Activated T-cell treated with anti-CD3 and anti-CD28 coated beads, Interleukin-2, amount 50 U/mL, for 4 hours (primary cell): ENCODE results near the gene FBXW8. TPM values are rescaled to one million over a fixed set of nuclear protein-coding genes. Genes with fewer than 3 reads are reported as not detected.

Experiments used
- ATAC-seq, 2 donors: fragments of 200-7000 bp; cut with Tn5 transposase; one replicate each; pipeline ENCODE4 v1.10.0; 2021
- DNase-seq: peaks from one replicate; pipeline ENCODE4 v3.0.0-alpha.2; 2020
- H3K27me3 Mint-ChIP-seq: one replicate; pipeline ENCODE4 v1.8.0; 2021; ENCODE audit warnings: low read depth, mixed read lengths
- H3K36me3 Mint-ChIP-seq: one replicate; pipeline ENCODE4 v1.8.0; 2022; ENCODE audit warnings: mixed read lengths; ENCODE audit not compliant: insufficient read depth
- H3K4me1 Mint-ChIP-seq: one replicate; pipeline ENCODE4 v1.8.0; 2021; ENCODE audit warnings: low read depth, mixed read lengths
- H3K4me3 Mint-ChIP-seq: one replicate; pipeline ENCODE4 v1.8.0; 2021; ENCODE audit warnings: mild to moderate bottlenecking, moderate library complexity, mixed read lengths
- H3K9me3 Mint-ChIP-seq: one replicate; pipeline ENCODE4 v1.8.0; 2021; ENCODE audit warnings: mixed read lengths
- total RNA-seq, 3 donors: library from RNA; stranded (reverse); gene quantifications; one replicate each; pipeline ENCODE4 v1.2.1, GENCODE V29; 2021

Gene FBXW8
- total RNA-seq, 3 donors from 2014 or later, result 5.6 to 8.3 (median 5.9) TPM

DNA sequence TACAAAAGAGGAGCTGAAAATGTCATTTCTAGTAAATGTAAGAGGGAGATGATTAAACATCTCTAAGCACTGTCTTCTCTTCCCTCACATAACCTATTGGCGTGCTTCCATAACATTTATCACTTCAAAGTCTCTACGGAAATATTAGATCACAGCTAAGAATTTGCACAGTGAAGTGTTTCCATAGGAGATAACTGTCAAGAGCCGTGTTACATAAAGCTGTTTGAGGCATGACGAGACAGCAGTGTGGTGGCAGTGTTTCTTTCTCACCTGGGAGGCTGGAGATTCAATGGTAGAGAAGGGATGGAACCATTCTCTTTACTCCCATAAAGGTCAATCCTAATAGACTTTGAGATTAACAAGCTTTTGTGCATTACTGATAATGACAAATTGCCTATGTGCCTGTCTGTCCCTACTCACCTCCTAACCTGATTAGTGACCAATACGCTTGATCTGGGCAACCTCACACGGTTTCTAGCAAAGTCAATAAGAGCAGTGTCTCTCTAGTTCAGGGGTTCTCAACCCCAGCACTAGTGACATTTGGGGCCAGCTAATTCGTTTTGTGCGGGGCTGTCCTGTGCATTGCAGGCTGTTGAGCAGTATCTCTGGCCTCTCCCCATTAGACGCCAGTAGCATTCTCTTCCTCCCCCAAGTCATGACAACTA lies 35.3 kb downstream of the FBXW8 start:
- H3K27me3 Mint-ChIP-seq, result no peaks in the 10 kb centered on the region
- peaks cover 15% of the 10 kb centered on the region for H3K9me3 Mint-ChIP-seq
- no peaks in the 10 kb centered on the region for H3K4me1 Mint-ChIP-seq

DNA sequence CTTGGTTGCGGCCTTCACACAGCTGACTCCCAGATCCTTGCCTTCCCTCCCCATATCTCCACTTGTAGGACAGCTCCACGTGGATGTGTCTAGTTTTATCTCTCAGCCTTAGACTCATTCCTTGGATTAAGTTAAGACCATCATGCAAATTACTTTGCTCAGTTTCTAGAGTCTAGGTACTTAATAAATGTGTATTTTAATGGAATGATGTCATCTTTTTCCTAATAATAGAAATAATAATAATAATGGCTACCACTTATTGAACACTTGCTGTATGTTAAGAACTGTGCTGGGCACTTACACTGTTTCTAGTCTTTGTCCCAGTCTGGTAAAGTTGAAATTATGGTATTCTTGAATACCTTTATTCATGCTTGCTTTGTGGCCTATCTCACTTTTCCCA lies 37.5 kb downstream of the FBXW8 start:
- ATAC-seq (no peak), DNase-seq (no peak)
- H3K27me3 Mint-ChIP-seq, result no peaks in the 10 kb centered on the region
- H3K9me3 Mint-ChIP-seq, result peaks cover 1% of the 10 kb centered on the region
- H3K36me3 Mint-ChIP-seq, result peaks cover 44% of the 10 kb centered on the region
- no peak overlapping the region for H3K4me3 Mint-ChIP-seq
- H3K4me1 Mint-ChIP-seq, result no peaks in the 10 kb centered on the region

More for the DNA sequence above, 35.3 kb downstream of the FBXW8 start:
- Mint-ChIP-seq H3K4me3 (no peak overlapping the region), H3K36me3 (peaks cover 47% of the 10 kb centered on the region)
- ATAC-seq, result no peak
- no peak for DNase-seq

DNA sequence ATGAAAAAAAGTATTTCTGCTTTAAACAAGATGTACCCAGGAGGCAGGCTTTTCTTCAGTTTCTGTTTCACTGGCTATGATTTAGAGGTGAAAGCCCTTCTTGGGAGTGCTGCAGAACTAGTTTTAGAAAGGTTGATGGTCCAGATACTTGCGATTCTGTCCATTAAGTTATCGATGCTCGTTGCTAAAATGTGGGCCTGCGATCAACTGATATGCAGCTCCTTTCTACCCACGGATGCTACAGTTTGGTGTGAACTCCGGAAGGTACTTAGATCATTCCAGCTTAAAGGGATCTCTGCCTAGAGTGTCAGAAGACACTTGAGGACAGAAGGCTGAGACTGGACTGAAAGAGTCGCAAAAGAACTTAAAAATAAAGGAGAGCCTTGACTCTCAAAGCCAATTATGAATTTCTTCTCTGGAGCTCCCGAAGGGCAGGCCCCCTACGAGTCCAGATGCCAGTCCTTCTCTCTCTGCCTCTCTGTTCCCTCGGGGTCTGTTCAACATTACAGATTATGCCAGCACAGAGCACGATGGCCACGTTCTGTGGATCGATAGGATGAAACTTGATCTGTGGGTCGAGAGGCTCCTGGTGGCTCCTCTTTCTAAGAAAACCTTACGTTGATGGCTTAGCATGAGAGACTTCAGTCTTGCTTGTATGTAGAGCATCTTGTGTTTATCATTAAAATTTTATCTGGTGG lies 40.0 kb downstream of the FBXW8 start:
- Mint-ChIP-seq H3K27me3 (no peaks in the 10 kb centered on the region), H3K9me3 (no peaks in the 10 kb centered on the region), H3K4me1 (peaks cover 4% of the 10 kb centered on the region), H3K4me3 (no peak overlapping the region), H3K36me3 (peaks cover 29% of the 10 kb centered on the region)
- DNase-seq (no peak), ATAC-seq (no peak)

DNA sequence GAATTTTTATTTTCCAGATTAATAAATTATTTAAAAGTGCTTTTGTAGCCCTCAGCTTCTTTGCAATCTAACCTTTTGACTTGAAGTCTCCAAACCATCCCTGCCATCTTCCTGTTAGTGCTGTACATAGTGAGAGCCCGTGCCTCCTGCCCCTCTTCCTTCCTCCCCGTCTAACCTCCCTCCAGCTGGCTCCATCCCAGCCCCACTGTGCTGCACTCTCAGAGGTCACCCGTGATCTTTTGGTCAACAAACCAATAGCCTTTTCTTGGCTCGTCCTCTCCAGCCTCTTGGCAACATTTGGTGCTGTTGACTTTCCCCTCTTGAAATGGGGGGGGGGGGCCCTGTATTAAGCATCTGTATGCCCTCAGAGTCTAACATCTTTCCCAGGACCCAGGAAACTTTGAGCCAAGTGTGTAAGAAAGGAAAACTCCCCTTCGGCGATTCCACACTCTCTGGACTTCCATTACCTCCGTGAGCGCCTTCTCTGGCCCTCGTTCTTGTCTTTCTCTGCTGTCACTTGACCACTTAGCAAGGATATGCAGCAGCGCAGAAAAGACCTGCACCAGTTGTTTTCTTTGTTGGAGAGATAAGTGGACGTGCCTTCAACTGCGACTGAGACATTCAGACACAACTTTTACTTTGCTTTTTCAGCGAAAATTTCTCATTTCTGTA lies 44.1 kb downstream of the FBXW8 start:
- Mint-ChIP-seq H3K4me3 (no peak overlapping the region), H3K36me3 (peaks cover 17% of the 10 kb centered on the region)

DNA sequence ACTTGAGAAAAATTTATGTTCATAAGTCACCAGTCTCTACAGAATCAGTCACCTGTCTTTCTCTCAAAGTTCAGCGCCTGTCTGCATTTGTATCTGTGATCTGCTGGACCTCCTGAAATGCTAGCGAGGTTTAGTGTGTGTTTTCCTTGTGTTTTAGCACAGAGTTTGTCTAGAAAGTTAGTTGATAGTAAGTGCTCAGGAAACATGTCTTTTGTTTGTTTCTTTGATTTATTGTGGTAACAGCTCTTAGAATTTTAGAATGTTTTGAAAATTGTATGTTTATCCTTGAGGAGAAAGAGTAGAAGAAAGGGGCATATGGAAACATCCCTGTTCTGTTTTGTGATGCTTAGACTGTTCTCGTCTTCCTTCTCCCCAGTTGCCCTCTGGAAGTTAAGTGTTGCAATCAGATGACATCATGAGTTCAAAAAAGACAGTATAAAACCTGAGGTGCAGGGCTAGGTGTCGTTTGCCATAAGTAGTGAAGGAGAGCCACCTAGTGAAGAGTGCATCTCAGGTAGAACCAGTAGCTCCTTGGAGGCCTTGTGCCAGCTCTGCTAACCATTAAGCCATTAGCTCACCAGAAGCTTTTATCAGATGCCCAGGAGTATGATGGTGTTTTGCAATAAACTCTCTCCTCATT lies 44.8 kb downstream of the FBXW8 start:
- DNase-seq, result no peak
- Mint-ChIP-seq H3K4me1 (peaks cover 16% of the 10 kb centered on the region), H3K27me3 (no peaks in the 10 kb centered on the region), H3K9me3 (no peaks in the 10 kb centered on the region), H3K36me3 (peaks cover 15% of the 10 kb centered on the region), H3K4me3 (no peak overlapping the region)
- no peak for ATAC-seq

More for the DNA sequence above, 44.1 kb downstream of the FBXW8 start:
- no peak for DNase-seq
- no peaks in the 10 kb centered on the region for H3K9me3 Mint-ChIP-seq
- no peaks in the 10 kb centered on the region for H3K27me3 Mint-ChIP-seq
- ATAC-seq, result no peak
- peaks cover 9% of the 10 kb centered on the region for H3K4me1 Mint-ChIP-seq

DNA sequence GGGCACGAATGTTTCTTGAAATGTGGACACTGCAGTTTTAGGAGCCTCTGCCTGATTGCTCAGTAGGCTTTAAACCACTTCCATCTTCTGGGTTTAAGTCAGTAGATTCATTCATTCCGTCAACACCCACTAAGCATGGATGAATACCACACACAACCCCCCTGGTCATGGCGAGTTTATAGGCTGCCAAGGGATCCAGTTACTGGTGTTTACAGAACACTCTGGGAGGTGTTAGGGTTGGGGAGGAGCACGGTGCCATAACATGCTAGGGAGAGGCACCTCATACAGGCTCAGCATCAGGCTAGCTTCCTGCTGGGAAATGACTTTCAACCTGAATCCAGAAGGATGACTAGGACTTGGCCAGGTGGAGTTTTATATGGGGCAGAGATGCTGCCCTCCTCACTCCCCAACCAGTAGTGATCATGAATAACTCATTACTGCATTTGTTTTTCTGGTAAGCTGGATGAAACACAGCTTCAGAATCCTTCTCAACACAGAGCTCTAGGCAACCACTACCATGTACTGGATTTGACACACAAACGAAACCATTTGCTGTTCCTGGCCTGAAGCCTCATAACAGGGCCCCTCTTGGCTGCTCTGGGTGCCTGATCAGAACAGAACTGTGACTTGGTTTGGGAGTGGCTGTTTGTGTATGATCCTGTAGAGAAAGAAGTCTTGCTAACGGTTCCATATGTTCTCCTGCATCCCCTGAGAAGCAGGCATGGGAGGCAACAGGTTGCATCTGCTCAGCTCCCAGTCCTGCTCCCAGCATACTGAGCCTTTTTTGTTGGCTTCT lies 47.9 kb downstream of the FBXW8 start:
- DNase-seq (no peak), ATAC-seq (peak in 1 of 2 donors; percentile 47)
- Mint-ChIP-seq H3K9me3 (no peaks in the 10 kb centered on the region), H3K36me3 (peaks cover 5% of the 10 kb centered on the region), H3K27me3 (no peaks in the 10 kb centered on the region), H3K4me1 (peaks cover 30% of the 10 kb centered on the region), H3K4me3 (no peak overlapping the region)

DNA sequence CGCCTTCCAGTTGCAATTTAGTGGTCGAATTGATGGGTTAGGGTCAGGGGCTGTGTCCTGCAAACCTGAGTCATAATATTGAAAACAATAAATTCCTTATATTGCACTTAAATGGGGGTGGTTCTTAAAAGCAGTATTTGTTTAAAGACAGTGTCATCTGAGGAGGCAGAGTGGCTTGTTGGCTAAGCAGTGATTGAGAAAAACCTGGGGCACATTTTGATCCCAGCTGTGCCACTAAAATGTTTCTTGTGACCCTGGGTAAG lies 48.4 kb downstream of the FBXW8 start:
- H3K9me3 Mint-ChIP-seq, result no peaks in the 10 kb centered on the region
- ATAC-seq, result no peak

DNA sequence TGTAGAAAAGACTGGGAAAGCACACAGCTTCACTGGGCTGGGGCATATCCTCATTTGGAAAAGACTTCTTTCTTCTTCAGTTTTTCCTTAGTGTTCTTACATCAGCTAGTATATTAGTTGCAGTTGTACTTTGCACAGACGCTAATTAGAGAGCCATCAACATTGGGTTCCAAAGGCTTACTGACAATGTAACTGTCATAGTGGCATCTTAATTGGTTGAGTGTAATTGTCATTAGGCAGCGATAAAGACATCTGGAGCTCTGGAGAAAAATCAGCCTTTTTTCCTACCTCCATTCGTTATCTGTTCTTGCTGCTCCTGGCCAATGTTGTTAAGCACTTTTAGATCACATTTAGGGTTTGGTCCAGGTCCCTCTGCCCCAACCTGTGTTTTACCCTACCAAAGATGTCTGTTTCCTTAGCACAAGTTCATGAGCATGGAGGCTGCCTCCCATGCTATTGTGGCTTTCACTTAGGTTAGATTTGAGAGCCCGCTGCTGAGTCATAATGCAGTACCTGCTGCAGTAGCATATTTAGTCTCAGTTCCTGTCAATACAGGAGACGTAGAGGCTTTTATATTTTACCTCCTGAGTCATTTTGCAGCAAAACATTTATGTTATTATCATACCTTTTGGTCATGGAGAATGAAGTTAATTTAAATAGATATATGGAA lies 49.2 kb downstream of the FBXW8 start:
- peak; percentile 94 to 95 for ATAC-seq
- H3K4me1 Mint-ChIP-seq, result peaks cover 30% of the 10 kb centered on the region
- H3K9me3 Mint-ChIP-seq, result no peaks in the 10 kb centered on the region
- no peak overlapping the region for H3K4me3 Mint-ChIP-seq
- no peaks in the 10 kb centered on the region for H3K27me3 Mint-ChIP-seq
- H3K36me3 Mint-ChIP-seq, result peaks cover 13% of the 10 kb centered on the region
- DNase-seq, result no peak

More for the DNA sequence above, 48.4 kb downstream of the FBXW8 start:
- H3K4me1 Mint-ChIP-seq, result peaks cover 30% of the 10 kb centered on the region
- peaks cover 5% of the 10 kb centered on the region for H3K36me3 Mint-ChIP-seq
- H3K4me3 Mint-ChIP-seq, result no peak overlapping the region
- no peaks in the 10 kb centered on the region for H3K27me3 Mint-ChIP-seq
- DNase-seq, result no peak

DNA sequence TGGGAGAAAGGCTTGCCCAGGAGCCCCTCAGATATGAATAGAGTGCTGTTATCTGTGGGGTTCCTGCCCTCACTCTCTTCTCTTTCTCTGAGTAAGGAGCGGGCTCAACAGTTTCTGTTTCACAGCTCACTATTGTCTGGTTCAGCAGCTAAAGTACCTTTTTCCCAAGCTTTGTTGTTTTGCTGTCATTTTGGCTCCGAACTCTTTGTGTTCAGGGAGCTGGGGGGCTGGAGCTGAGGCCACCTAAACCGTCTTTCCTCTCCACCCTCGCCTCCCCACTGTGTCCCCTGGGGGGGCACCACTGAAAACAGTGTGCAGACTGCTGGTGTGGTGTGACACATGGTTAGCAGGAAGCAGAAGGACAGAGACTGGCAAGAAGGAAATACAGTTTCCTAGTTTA lies 51.4 kb downstream of the FBXW8 start:
- no peaks in the 10 kb centered on the region for H3K9me3 Mint-ChIP-seq

DNA sequence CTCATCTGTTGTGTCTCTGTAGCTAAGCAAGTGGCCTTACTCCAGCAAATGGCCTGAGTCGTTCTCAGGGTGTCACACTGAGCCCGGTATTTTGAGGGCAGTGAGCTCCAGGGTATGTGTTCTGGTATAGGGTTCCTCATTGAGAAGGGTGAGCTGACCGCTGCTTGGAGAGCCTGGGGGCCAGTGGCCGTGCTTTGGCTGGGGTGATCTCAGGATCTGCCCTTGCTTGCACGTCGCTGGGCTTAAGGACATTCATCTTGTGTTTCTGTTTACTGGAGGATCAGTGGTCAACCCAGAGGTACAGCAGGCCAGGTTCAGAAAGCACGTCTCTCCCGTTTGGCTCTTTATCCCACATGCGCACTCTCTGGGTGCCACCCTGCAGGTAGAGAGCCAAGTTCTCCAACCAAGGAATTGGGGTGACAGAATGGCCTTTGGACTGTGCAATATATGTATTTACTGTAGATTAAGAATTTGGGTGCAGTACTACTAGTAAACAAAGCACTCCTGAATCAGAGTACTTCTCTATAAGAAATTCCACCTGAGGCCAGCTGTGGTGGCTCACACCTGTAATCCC lies 52.1 kb downstream of the FBXW8 start:
- H3K9me3 Mint-ChIP-seq, result no peaks in the 10 kb centered on the region
- peaks cover 26% of the 10 kb centered on the region for H3K4me1 Mint-ChIP-seq
- DNase-seq, result no peak
- ATAC-seq, result no peak
- H3K36me3 Mint-ChIP-seq, result peaks cover 20% of the 10 kb centered on the region
- H3K27me3 Mint-ChIP-seq, result no peaks in the 10 kb centered on the region
- no peak overlapping the region for H3K4me3 Mint-ChIP-seq

More for the DNA sequence above, 51.4 kb downstream of the FBXW8 start:
- no peak for ATAC-seq
- Mint-ChIP-seq H3K4me1 (peaks cover 26% of the 10 kb centered on the region), H3K36me3 (peaks cover 22% of the 10 kb centered on the region), H3K27me3 (no peaks in the 10 kb centered on the region), H3K4me3 (no peak overlapping the region)
- no peak for DNase-seq

DNA sequence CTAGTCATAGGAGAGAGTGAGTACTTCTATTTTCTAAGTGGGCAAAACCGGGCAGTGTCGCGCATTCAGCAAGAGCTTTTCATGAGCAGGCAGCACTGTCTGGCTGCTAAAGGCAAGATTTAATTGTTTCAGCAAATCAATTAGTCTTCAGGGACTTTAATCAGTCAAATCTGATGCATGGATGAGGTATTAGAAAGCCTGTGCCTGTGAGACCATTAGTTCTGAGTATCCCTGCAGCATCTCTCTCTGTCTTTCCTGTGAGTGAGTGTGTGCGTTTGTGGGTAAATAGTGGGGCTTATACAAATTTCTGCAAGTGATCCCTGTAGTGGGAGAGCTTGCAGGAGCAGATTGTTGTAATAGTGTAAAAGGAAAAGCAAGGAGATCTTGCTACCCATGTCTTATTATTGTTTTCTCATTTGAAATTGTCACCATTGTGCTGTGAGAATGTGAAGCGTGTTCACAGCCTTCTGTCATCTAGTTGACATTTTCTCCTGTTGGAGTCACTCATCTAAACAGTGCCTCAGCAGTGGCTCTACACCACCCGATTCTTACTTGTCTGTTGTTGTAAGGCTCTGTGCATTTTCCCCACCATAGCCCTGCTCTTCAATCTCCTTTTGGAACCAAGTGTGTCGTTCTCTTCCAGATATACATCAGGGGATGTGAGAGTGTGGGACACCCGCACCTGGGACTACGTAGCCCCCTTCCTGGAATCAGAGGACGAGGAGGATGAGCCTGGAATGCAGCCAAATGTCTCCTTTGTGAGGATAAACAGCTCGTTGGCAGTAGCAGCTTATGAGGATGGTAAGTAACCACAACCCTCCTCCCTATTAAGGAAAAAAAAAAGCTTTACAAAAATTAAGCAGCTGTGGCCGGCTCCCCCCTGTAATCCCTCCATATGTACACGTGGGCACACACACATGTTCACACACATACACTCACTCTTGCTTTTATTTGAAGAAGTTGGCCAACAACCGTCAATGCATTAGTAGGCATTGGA lies 53.6 kb downstream of the FBXW8 start:
- ATAC-seq (no peak), DNase-seq (no peak)
- Mint-ChIP-seq H3K4me1 (peaks cover 24% of the 10 kb centered on the region), H3K9me3 (no peaks in the 10 kb centered on the region), H3K36me3 (peaks cover 22% of the 10 kb centered on the region), H3K27me3 (no peaks in the 10 kb centered on the region), H3K4me3 (no peak overlapping the region)

DNA sequence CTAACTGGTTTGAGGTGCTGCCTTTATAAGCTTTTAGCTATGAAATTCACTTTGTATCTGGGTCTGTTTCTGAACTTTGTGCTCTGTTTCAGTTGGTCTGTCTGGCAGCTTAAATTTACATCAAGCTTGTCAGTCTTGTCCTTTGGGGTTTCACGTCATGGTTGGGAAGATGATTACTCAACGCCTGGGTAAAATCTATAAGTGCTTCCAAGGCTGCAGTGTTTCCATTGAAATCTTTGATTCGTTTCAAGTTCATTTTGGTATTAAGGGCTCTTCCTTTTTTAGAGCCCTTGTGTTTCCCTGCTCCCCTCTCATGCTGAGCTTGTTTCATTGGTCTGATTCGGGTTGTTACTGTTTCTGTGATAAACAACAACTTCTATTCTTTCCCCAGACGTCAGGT lies 58.2 kb downstream of the FBXW8 start:
- no peaks in the 10 kb centered on the region for H3K27me3 Mint-ChIP-seq
- H3K36me3 Mint-ChIP-seq, result peaks cover 52% of the 10 kb centered on the region
- no peak for ATAC-seq
- no peak for DNase-seq
- no peaks in the 10 kb centered on the region for H3K9me3 Mint-ChIP-seq
- H3K4me3 Mint-ChIP-seq, result no peak overlapping the region
- H3K4me1 Mint-ChIP-seq, result no peaks in the 10 kb centered on the region
